Measurements from ENCODE around the gene CCDC195. TPM values are rescaled to one million over a fixed set of nuclear protein-coding genes. Genes with fewer than 3 reads are reported as not detected.
A peak's percentile ranks its signal among the peaks of the same experiment; 100 is the strongest.

Gene CCDC195
- not detected in 2 replicates for total RNA-seq (2014; rRNA removed; shearing (Covaris generic))

GRCh38 chr2:224716201-224716600, at the start of gene CCDC195:
Gene CCDC195 (minus strand): TSS chr2:224716365. CDS start chr2:224716365, 0 bp downstream.
- DNase-seq (ENCODE audit: low read depth), result no peak

GRCh38 chr2:224764565-224765236, 48.5 kb upstream of the CCDC195 start:
- no peak for DNase-seq (ENCODE audit: low read depth)

GRCh38 chr2:224757934-224758548, 41.9 kb upstream of the CCDC195 start:
- DNase-seq (ENCODE audit: low read depth), result no peak

GRCh38 chr2:224753743-224754540, 37.8 kb upstream of the CCDC195 start:
- peak; percentile 12 for DNase-seq (ENCODE audit: low read depth)

GRCh38 chr2:224751996-224752698, 36.0 kb upstream of the CCDC195 start:
- no peak for DNase-seq (ENCODE audit: low read depth)

GRCh38 chr2:224749136-224749535, 33.0 kb upstream of the CCDC195 start:
- DNase-seq (ENCODE audit: low read depth), result no peak

GRCh38 chr2:224747765-224748164, 31.6 kb upstream of the CCDC195 start:
- no peak for DNase-seq (ENCODE audit: low read depth)

- no peak for DNase-seq (ENCODE audit: low read depth)
Observed at GRCh38 chr2:224736227-224736626, 20.1 kb upstream of the CCDC195 start.

- DNase-seq (ENCODE audit: low read depth), result no peak
Observed at GRCh38 chr2:224734949-224735348, 18.8 kb upstream of the CCDC195 start.

GRCh38 chr2:224731665-224732064, 15.5 kb upstream of the CCDC195 start:
- DNase-seq (ENCODE audit: low read depth), result no peak

GRCh38 chr2:224729435-224729834, 13.3 kb upstream of the CCDC195 start:
- no peak for DNase-seq (ENCODE audit: low read depth)

GRCh38 chr2:224724331-224724730, 8.2 kb upstream of the CCDC195 start:
- DNase-seq (ENCODE audit: low read depth), result no peak

- peak; percentile 22 for DNase-seq (ENCODE audit: low read depth)
Observed at GRCh38 chr2:224723586-224724217, 7.5 kb upstream of the CCDC195 start.

GRCh38 chr2:224722770-224723169, 6.6 kb upstream of the CCDC195 start:
- DNase-seq (ENCODE audit: low read depth), result no peak

GRCh38 chr2:224722250-224722649, 6.1 kb upstream of the CCDC195 start:
- DNase-seq (ENCODE audit: low read depth), result peak; percentile 69

GRCh38 chr2:224716921-224717320, 756 bp upstream of the CCDC195 start:
- DNase-seq (ENCODE audit: low read depth), result no peak

GRCh38 chr2:224711859-224712665, 4.1 kb downstream of the CCDC195 start:
- no peak for DNase-seq (ENCODE audit: low read depth)

- no peak for DNase-seq (ENCODE audit: low read depth)
Observed at GRCh38 chr2:224711381-224711780, 4.8 kb downstream of the CCDC195 start.

- DNase-seq (ENCODE audit: low read depth), result no peak
Observed at GRCh38 chr2:224709301-224709700, 6.9 kb downstream of the CCDC195 start.

- no peak for DNase-seq (ENCODE audit: low read depth)
Observed at GRCh38 chr2:224694502-224694901, 21.7 kb downstream of the CCDC195 start.

- peak; percentile 50 for DNase-seq (ENCODE audit: low read depth)
Observed at GRCh38 chr2:224691563-224691962, 24.6 kb downstream of the CCDC195 start.
